SK-N-MC (cell line): ENCODE data around the gene NCOA5.

Experiments
- DNase-seq: peaks from one replicate; pipeline ENCODE4 v3.0.0-alpha.2; 2011; ENCODE audit warnings: low read depth, low spot score
- H3K27ac ChIP-seq: fragments of 200-600 bp; sonication (generic); 2 replicates; pipeline ENCODE4 v1.5.1; 2016; ENCODE audit warnings: mixed run types
- H3K36me3 ChIP-seq: fragments of 200-600 bp; sonication (generic); 2 replicates; pipeline ENCODE4 v1.6.1; 2017; ENCODE audit warnings: antibody characterized with exemption, low read length, mixed read lengths; ENCODE audit not compliant: insufficient read depth
- H3K4me3 ChIP-seq: fragments of 200-600 bp; sonication (generic); 2 replicates; pipeline ENCODE4 v1.5.1; 2016
- H3K9ac ChIP-seq: fragments of 200-600 bp; sonication (generic); 2 replicates; pipeline ENCODE4 v1.8.0; 2017; ENCODE audit warnings: mixed run types, mixed read lengths; ENCODE audit not compliant: insufficient read length
- H3K9me3 ChIP-seq: fragments of 200-600 bp; sonication (generic); 2 replicates; pipeline ENCODE4 v1.6.1; 2017; ENCODE audit warnings: low read depth, mild to moderate bottlenecking, antibody characterized with exemption, low read length, moderate library complexity, mixed read lengths
- EZH2 ChIP-seq: fragments of 200-600 bp; sonication (generic); IDR thresholded peaks from one replicate; pipeline ENCODE4 v1.6.1; 2017; ENCODE audit warnings: antibody characterized with exemption
- FOXP2 ChIP-seq: optimal IDR thresholded peaks from 2 replicates; pipeline ENCODE3; 2011; ENCODE audit warnings: mild to moderate bottlenecking, moderate library complexity; ENCODE audit not compliant: insufficient read depth; ENCODE audit errors: extremely low read length, control extremely low read depth
- POLR2AphosphoS5 ChIP-seq: IDR thresholded peaks from 2 replicates; pipeline ENCODE4 v1.6.1; 2012; ENCODE audit warnings: mild to moderate bottlenecking, low read depth, low read length, borderline replicate concordance

Gene NCOA5

DNA sequence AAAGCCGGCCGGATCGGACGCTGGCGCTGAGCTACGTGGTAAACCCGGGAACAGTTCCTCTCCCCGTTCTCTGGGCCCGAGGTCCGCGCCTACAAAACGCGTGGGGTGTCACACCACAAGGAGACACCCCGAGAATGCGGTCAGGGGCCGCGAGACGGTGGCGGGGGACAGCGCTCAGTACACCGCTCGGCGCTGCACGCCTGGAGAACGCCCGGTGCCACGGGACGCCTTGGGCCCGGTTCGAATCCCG lies 670 bp downstream of the NCOA5 start:
- no peak for DNase-seq
- Histone ChIP-seq H3K4me3 (peak overlapping the region; percentile 98), H3K36me3 (no peaks in the 10 kb centered on the region; the same call in 1 of the 2 replicates), H3K9me3 (no peaks in the 10 kb centered on the region), H3K27ac (peak overlapping the region; percentile 92; the same call in 1 of the 2 replicates), H3K9ac (peak overlapping the region; percentile 98)
- TF ChIP-seq EZH2, result no peak
- TF ChIP-seq FOXP2, result no peak
- TF ChIP-seq POLR2AphosphoS5, result no peak

DNA sequence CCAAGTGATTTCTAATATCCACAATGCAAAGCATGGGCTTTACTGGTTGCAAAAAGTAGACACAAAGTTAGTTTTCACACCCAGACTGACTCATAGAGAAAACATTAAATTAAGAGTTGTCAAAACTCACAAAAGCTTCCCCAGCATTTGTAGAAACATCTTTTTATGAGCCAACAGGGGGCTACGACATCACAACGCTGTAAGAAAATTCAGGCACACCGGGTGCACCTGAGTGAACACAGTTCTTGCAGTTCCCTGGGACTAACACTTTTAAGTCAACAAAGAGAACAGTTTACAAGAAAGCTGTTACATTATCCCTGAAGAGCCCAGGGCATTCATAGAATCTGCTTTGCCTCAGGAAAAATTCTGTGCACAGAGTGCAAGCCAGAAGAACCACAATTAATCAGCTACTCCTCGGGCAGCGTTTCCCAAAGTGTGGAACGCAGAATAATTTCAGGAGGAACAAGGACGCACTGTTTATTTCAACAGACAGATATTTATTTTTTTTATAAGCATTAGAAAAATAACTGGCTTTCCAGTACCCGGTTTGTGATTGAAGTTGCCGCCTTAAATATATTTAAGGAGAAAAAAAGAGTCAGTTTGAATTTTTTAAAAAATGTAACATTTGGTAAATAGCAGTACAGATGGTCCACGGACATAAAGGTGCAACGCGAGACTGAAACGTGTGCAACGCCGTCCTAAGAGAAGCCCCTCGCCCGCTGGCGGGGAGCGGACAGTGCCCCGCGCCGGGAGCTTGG lies 1.2 kb downstream of the NCOA5 start:
- Histone ChIP-seq H3K36me3 (no peaks in the 10 kb centered on the region; the same call in 1 of the 2 replicates), H3K9ac (peak overlapping the region; percentile 98), H3K27ac (peak overlapping the region; percentile 54; the same call in 1 of the 2 replicates), H3K9me3 (no peaks in the 10 kb centered on the region), H3K4me3 (peak overlapping the region; percentile 98)
- 0 out of 2 replicates have a peak, but pooled peaks have one; percentile 5 for TF ChIP-seq POLR2AphosphoS5
- TF ChIP-seq FOXP2, result no peak
- no peak for TF ChIP-seq EZH2
- DNase-seq, result no peak

DNA sequence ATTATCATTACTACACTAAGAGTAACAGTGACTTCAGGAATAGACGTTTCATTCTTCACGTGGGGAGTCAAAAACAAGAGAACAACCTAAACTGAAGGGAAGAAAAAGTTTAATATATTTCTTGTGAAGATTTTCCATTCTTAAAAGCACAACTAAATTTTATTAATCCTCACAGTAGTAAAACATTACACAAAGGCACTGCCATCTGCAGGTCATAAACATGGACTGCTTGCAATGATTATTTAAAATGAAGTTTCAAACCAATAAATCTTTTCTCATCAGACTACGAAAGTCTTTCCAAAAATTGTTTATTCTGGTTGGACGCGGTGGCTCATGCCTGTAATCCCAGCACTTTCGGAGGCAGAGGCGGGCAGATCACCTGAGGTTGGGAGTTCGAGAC lies 2.6 kb downstream of the NCOA5 start:
- H3K36me3 ChIP-seq, result no peaks in the 10 kb centered on the region; the same call in 1 of the 2 replicates
- no peak overlapping the region for H3K9ac ChIP-seq
- TF ChIP-seq FOXP2 (no peak), POLR2AphosphoS5 (no peak), EZH2 (no peak)
- H3K4me3 ChIP-seq, result peak overlapping the region; percentile 25; the same call in 1 of the 2 replicates
- no peaks in the 10 kb centered on the region for H3K9me3 ChIP-seq
- DNase-seq, result no peak
- no peak overlapping the region for H3K27ac ChIP-seq

DNA sequence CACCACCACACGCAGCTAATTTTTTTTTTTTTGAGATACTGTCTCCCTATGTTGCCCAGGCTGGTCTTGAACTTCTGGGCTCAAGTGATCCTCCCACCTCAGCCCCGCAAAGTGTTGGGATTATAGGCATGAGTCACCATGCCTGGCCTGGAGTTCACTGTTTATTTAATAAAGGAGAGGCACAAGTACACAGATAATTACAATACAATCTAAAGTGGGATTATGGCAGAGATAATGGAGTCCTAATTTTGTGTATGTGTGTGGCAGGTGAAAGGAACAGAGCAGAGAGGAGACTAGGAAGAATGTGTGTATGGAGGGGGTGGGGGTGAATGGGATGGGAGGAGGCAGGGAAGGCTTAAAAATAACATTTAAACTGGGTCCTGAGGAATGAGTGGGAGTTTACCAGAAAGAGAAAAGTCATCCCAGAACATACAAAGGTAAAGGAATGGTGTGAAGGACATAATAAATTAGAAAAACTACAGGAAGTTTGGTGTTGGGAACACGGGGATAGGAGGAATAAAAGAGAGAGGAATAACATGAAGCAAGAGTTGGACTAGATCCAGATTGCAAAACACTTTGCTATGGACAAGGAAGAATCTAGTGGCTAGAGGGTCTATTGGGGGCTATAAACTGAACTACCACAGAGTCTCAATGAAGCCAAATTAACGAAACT lies 4.4 kb downstream of the NCOA5 start:
- TF ChIP-seq EZH2 (no peak), POLR2AphosphoS5 (no peak), FOXP2 (no peak)
- H3K9me3 ChIP-seq, result no peaks in the 10 kb centered on the region
- DNase-seq, result no peak
- H3K36me3 ChIP-seq, result no peaks in the 10 kb centered on the region; the same call in 1 of the 2 replicates
- H3K4me3 ChIP-seq, result peak overlapping the region; percentile 34; the same call in 1 of the 2 replicates
- no peak overlapping the region for H3K27ac ChIP-seq
- no peak overlapping the region for H3K9ac ChIP-seq

DNA sequence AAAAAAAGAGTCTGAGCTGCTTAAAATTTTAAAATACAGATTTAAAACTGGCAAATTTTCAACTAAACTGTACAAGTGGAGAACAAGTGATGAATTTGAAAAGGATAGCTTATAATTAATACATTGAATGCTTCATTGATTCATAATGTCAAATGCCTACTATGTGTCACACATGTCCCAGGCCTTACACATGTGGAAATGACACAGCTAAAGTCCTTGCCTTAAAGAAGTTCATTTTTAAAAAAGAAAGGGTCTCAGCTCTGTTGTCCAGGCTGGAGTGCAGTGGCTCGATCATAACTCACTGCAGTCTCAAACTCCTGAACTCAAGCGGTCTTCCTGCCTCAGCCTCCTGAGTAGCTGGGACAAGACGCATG lies 5.0 kb downstream of the NCOA5 start:
- no peak overlapping the region for H3K9ac ChIP-seq
- no peaks in the 10 kb centered on the region; the same call in 1 of the 2 replicates for H3K36me3 ChIP-seq
- H3K9me3 ChIP-seq, result no peaks in the 10 kb centered on the region
- no peak overlapping the region for H3K27ac ChIP-seq
- no peak overlapping the region for H3K4me3 ChIP-seq
- DNase-seq, result no peak
- TF ChIP-seq POLR2AphosphoS5 (no peak), FOXP2 (no peak), EZH2 (no peak)

DNA sequence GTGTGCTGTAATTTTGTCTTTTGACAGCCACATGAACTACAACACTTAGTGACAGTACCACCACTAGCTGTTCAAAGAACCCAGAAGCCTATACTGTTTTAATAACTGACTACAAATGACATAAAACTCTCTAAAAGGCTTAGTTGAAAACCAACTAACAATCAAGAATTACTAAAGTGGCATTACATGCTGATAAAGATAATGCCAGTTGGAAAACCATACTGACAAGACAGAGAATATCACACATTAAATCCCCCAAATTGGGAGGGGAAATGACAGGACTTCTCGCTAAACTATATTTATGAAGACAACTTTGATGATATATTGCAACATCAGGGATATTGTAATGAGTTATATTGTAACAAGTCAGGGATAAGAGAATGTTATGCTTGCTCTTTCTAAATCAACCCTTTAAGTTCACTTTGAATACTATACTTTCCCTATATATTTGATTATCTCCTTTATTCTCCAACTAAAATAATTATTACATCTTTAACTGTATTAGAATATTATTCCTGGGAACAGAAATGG lies 6.2 kb downstream of the NCOA5 start:
- H3K27ac ChIP-seq, result no peak overlapping the region
- H3K9me3 ChIP-seq, result no peaks in the 10 kb centered on the region
- TF ChIP-seq FOXP2, result no peak
- no peak for TF ChIP-seq EZH2
- no peak for TF ChIP-seq POLR2AphosphoS5
- no peak for DNase-seq
- H3K4me3 ChIP-seq, result no peak overlapping the region
- no peak overlapping the region for H3K9ac ChIP-seq
- peaks cover 9% of the 10 kb centered on the region for H3K36me3 ChIP-seq

DNA sequence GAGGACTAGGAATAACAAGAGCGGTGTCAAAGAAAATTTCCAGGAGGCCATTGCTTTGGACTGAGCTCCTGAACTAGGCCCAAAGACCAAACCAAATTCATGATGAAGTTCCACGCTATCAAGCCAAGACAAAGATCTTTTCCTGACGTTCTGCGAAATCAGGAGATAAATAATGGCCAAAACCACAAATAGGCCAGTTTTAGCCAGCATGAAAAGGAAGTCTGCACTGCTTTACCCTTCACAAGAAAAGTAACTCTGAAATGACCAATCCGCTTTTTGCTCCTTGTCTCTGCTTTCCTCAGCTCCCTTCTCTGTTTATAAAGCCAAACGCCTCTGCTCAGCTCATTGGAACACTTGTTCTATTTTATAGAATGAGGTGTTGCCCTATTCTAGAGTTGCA lies 6.7 kb downstream of the NCOA5 start:
- DNase-seq, result no peak
- no peak overlapping the region for H3K27ac ChIP-seq
- H3K9me3 ChIP-seq, result no peaks in the 10 kb centered on the region
- TF ChIP-seq EZH2 (no peak), FOXP2 (no peak), POLR2AphosphoS5 (no peak)
- H3K4me3 ChIP-seq, result no peak overlapping the region
- peaks cover 14% of the 10 kb centered on the region for H3K36me3 ChIP-seq
- no peak overlapping the region for H3K9ac ChIP-seq

DNA sequence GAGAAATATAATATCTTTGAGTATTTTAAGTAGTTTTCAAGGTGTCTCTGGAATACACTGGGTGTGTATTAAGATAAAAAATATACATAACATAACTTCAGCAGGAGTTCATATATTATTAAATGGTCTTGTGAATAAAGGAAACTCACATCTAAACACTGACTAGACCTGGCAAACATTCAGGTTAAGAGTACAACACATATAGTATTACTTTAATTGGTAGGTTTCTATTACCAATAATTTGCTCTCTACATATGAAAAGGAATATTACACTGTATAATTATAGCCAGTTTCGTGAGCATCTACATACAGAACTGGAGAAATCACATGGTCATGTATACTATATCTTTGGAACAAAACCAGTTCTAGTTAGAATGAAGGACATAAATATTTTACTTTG lies 8.7 kb downstream of the NCOA5 start:
- no peaks in the 10 kb centered on the region for H3K9me3 ChIP-seq
- no peak for TF ChIP-seq POLR2AphosphoS5
- TF ChIP-seq FOXP2, result no peak
- no peak for TF ChIP-seq EZH2
- H3K9ac ChIP-seq, result no peak overlapping the region
- DNase-seq, result no peak
- no peak overlapping the region for H3K27ac ChIP-seq
- peaks cover 20% of the 10 kb centered on the region for H3K36me3 ChIP-seq
- H3K4me3 ChIP-seq, result no peak overlapping the region
